ENCODE results near the gene THRA.

GRCh38 chr17:40122136-40122998 is 59.6 kb downstream of the THRA start:
- no peak for TF ChIP-seq EZH2phosphoT487 (IDR thresholded peaks at IDR 0.05; ENCODE audit: borderline replicate concordance, low read depth)
- no peak for TF ChIP-seq EP300 (IDR thresholded peaks at IDR 0.05; ENCODE audit: borderline replicate concordance in 1 of 2, low read depth in 1 of 2, low read length in 1 of 2)
- TF ChIP-seq TEAD4 (IDR thresholded peaks at IDR 0.05; ENCODE audit: borderline replicate concordance, insufficient read depth) = no peak
- no peak for TF ChIP-seq CTCF (IDR thresholded peaks at IDR 0.05)
- no peak for TF ChIP-seq ZBTB33 (IDR thresholded peaks at IDR 0.05; ENCODE audit: borderline replicate concordance, low read depth)
- TF ChIP-seq JUND (IDR thresholded peaks at IDR 0.05) = no peak
- TF ChIP-seq MAX (IDR thresholded peaks at IDR 0.05; ENCODE audit: low read depth) = no peak

Data from SK-N-SH (cell line).